Subcutaneous adipose tissue (tissue), 4 donors: ENCODE results near the gene KLHDC7B. TPM values are rescaled to one million over a fixed set of nuclear protein-coding genes. Genes with fewer than 3 reads are reported as not detected.

ENCODE experiments used
- total RNA-seq, 4 donors: library from RNA; depleted of rRNA; stranded (reverse); fragments of >200 nt; gene quantifications; one replicate each; pipeline ENCODE4 v1.1.0, GENCODE V29; 2016
- TF ChIP-seq, protein P1 (sequence below): fragments of 450-650 bp; IDR thresholded peaks from one replicate; pipeline ENCODE4 v1.5.1; 2016; ENCODE audit warnings: low read depth, mild to moderate bottlenecking, control low read depth, antibody characterized with exemption, moderate library complexity

KLHDC7B gene
- total RNA-seq, 4 donors from 2014 or later = not detected

DNA sequence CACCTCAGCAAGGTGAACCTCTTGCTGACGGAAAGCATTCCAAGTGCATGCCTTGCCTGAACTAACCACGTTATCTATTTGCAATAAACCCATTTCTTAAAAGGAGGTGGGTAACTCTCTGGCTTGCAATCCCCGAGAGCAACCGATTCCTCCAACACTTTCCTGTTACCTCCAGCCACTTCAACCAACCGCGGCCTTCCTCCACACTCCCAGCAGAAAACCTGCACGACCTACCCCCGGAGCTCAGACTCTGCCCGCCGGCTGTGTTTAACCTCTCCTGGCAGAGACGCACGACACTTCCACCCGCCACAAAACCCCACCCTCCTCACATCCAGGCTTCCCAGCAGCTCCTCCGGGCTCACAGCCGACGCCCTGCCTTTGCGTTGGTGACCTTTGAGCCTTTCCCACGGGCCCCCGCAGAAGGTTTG, 21.0 kb upstream of the KLHDC7B start:
- TF ChIP-seq, protein P1, sequence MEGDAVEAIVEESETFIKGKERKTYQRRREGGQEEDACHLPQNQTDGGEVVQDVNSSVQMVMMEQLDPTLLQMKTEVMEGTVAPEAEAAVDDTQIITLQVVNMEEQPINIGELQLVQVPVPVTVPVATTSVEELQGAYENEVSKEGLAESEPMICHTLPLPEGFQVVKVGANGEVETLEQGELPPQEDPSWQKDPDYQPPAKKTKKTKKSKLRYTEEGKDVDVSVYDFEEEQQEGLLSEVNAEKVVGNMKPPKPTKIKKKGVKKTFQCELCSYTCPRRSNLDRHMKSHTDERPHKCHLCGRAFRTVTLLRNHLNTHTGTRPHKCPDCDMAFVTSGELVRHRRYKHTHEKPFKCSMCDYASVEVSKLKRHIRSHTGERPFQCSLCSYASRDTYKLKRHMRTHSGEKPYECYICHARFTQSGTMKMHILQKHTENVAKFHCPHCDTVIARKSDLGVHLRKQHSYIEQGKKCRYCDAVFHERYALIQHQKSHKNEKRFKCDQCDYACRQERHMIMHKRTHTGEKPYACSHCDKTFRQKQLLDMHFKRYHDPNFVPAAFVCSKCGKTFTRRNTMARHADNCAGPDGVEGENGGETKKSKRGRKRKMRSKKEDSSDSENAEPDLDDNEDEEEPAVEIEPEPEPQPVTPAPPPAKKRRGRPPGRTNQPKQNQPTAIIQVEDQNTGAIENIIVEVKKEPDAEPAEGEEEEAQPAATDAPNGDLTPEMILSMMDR = no peak

GRCh38 chr22:50525104-50525857, 20.4 kb upstream of the KLHDC7B start, which contains the start of gene SCO2:
TSS of gene SCO2 (minus strand) at chr22:50525598. CDS start at chr22:50524411, 1,187 bp downstream.
- TF ChIP-seq, protein P1 = no peak

- TF ChIP-seq, protein P1 = no peak
These were observed 19.9 kb upstream of the KLHDC7B start for GRCh38 chr22:50525858-50526107.

DNA sequence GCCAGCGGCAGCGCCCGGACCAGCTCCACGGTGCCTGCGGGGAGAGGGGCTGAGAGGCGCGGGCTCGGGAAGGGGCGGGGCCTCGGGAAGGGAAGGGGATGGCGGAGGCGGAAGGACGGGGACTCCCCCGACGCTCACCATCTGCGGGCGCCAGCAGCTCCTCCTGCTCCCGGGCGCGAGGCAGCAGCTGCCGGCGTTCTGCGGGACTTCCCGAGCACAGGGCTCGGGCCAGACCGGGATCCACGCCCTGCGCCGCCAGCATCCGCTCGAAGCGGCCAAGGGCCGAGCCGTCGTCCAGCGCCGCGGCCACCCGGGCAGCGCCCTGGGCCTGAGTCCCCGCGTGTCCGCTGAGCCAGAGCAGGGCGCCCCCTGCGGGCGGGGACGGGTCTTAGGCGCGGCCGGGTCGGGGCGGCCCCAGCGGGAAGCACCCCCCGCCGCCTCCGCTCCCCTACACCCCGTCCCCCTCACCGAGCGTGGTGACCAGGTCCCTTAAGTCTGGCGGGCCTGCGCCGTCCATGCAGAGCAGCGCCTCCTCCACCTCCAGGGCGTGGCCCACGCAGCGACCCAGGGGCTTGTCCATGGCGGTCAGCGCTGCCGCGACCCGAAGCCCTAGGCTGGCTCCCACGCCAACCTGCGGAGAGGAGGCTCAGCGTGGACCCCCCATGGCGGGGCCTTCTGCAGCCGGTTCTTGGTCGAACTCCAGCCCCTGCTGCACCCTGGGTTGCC, 19.4 kb upstream of the KLHDC7B start:
- TF ChIP-seq, protein P1 = no peak

DNA sequence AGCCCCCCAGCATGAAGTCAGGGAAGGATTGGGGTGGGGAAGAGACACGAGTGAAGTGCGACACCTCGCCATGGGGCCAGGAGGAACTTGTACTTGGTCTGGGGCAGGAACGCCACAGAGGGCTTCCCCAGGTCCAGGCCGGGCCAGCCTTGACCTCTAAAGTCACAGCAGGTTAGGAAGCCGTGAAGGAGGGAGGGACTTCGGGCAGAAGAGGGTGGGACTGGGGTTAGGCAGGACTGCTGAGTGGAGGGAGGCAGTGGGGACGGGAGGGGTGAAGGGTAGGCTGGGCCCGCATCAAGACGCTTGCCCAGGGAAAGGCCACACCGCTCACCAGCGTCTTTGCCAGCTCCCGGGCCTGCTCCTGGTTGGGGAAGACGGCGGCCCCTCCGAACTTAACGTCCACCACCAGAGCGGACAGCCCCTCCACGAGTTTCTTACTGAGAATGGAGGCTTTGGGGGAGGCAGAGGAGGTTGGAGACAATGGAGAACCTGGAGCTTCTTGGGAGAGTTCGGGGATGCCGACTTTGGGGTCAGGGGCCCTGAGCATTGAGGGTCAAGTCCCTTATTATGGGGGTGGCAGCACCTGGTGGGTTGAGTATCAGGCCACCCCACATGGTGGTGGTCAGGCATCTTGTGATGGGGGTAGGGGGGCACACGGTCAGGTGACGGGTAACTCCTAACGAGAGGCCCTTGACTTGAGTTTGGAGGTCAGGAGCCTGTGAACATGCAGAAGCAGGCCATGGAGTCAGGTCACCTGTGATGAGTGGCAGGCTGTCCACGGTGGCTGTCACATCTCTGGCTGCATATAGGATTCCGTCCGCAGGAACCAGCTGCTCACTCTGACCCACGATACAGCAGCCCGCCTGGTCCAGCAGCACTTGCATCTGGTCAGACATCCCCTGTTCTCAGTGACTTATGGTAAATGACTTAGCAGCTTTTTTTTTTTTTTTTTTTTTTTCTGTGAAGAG, 18.6 kb upstream of the KLHDC7B start:
- TF ChIP-seq, protein P1 = no peak

- TF ChIP-seq, protein P1 = no peak
These were observed 17.6 kb upstream of the KLHDC7B start for GRCh38 chr22:50527921-50528681.
